GM12878 (cell line): Measurements from ENCODE around the gene NTRK3. TPM values are rescaled to one million over a fixed set of nuclear protein-coding genes. Genes with fewer than 3 reads are reported as not detected.

Source experiments
- ATAC-seq: fragments of 200-7000 bp; cut with Tn5 transposase; 3 replicates; pipeline ENCODE4 v1.9.1; 2020; ENCODE audit warnings: mild to moderate bottlenecking, moderate library complexity
- BruUV-seq: library from RNA; stranded (reverse); fragments of 400-500 nt; replicated peaks from 2 replicates; lab custom pipeline; 2021; lab: Mats Ljungman, UMichigan
- CTCF ChIA-PET: fragments of 300-600 bp; sonication (Branson Sonifier 250); formaldehyde crosslinking; extraction: SDS; loops from one replicate; lab custom pipeline; 2021; ENCODE audit warnings: inconsistent platforms; lab: Yijun Ruan, JAX
- POLR2A ChIA-PET: fragments of 350-600 bp; formaldehyde crosslinking; extraction: SDS; loops from one replicate; lab custom pipeline; 2021; ENCODE audit warnings: inconsistent platforms; lab: Charles Lee
- RAD21 ChIA-PET: fragments of 300-600 bp; sonication (Branson Sonifier 250); formaldehyde crosslinking; loops from one replicate; lab custom pipeline; 2023; ENCODE audit warnings: antibody characterized with exemption; ENCODE audit not compliant: unreplicated experiment; lab: Charles Lee
- SMC1A ChIA-PET: fragments of 300-600 bp; sonication (Branson Sonifier 250); formaldehyde crosslinking; loops from one replicate; lab custom pipeline; 2023; ENCODE audit not compliant: unreplicated experiment, uncharacterized antibody; lab: Charles Lee
- DNase-seq: peaks from one replicate; pipeline ENCODE4 v3.0.0-alpha.2; 2011; ENCODE audit warnings: low read depth, low spot score
- FAIRE-seq: peaks from 3 replicates; lab custom pipeline; 2011; peaks lifted over from hg19 to GRCh38; lab: Jason Lieb, UNC
- H2AFZ ChIP-seq: 2 replicates; pipeline ENCODE4 v1.6.0; 2011; ENCODE audit warnings: low read depth, low read length, control low read depth; ENCODE audit not compliant: control insufficient read depth
- H3K27ac ChIP-seq: 2 replicates; pipeline ENCODE4 v1.5.1; 2011; ENCODE audit warnings: control low read depth; ENCODE audit not compliant: control insufficient read depth, insufficient read depth
- H3K27me3 ChIP-seq, 2 experiments: replicated peaks in 1 of 2; 2 replicates each; pipeline versions ENCODE4 v1.6.0 to v1.6.1; 2011; ENCODE audit warnings: low read length in 1 of 2; ENCODE audit not compliant: control insufficient read depth in 2 of 2, insufficient read depth in 2 of 2
- H3K36me3 ChIP-seq, 2 experiments: 2 replicates each; pipeline ENCODE4 v1.5.1; 2011; ENCODE audit warnings: low read length in 1 of 2; ENCODE audit not compliant: control insufficient read depth in 2 of 2, insufficient read depth in 2 of 2
- H3K4me1 ChIP-seq: 2 replicates; pipeline ENCODE4 v1.6.1; 2011; ENCODE audit warnings: mild to moderate bottlenecking, low read length, moderate library complexity, mixed read lengths; ENCODE audit not compliant: control insufficient read depth, insufficient read depth
- H3K4me2 ChIP-seq: 2 replicates; pipeline ENCODE4 v1.6.0; 2011; ENCODE audit warnings: control low read depth; ENCODE audit not compliant: control insufficient read depth, insufficient read depth
- H3K4me3 ChIP-seq: fragments of 200-600 bp; sonication (generic); 2 replicates; pipeline ENCODE4 v1.5.1; 2016
- H3K79me2 ChIP-seq: 2 replicates; pipeline ENCODE4 v1.6.0; 2011; ENCODE audit warnings: low read length; ENCODE audit not compliant: control insufficient read depth, insufficient read depth
- H3K9ac ChIP-seq: 2 replicates; pipeline ENCODE4 v1.8.0; 2011; ENCODE audit warnings: low read length, control low read depth, mixed read lengths; ENCODE audit not compliant: control insufficient read depth, insufficient read depth
- H3K9me3 ChIP-seq: replicated peaks from 3 replicates; pipeline ENCODE4 v1.5.1; 2011; ENCODE audit warnings: mild to moderate bottlenecking, low read length; ENCODE audit not compliant: control insufficient read depth, insufficient read depth
- H4K20me1 ChIP-seq: 2 replicates; pipeline ENCODE4 v1.6.0; 2011; ENCODE audit not compliant: control insufficient read depth, insufficient read depth
- CHD1 ChIP-seq: IDR thresholded peaks from 2 replicates; pipeline ENCODE4 v1.6.1; 2012; ENCODE audit warnings: low read depth, low read length, improper control_type of control experiment
- GABPA ChIP-seq: IDR thresholded peaks from 2 replicates; pipeline ENCODE4 v1.6.1; 2014; ENCODE audit warnings: antibody characterized with exemption, low read depth, mild to moderate bottlenecking, inconsistent platforms
- HDGF ChIP-seq: fragments of 450-650 bp; IDR thresholded peaks from 2 replicates; pipeline ENCODE4 v1.6.1; 2016; ENCODE audit warnings: antibody characterized with exemption
- IKZF1 ChIP-seq: fragments of 450-650 bp; conservative IDR thresholded peaks from 2 replicates; pipeline ENCODE4 v1.6.1; 2017; ENCODE audit warnings: antibody characterized with exemption, mild to moderate bottlenecking
- KLF5 ChIP-seq: fragments of 450-650 bp; IDR thresholded peaks from 2 replicates; pipeline ENCODE4 v1.6.1; 2014; ENCODE audit warnings: mild to moderate bottlenecking; ENCODE audit not compliant: partially characterized antibody
- NFXL1 ChIP-seq: fragments of 450-650 bp; IDR thresholded peaks from 2 replicates; pipeline ENCODE4 v1.6.1; 2017; ENCODE audit warnings: antibody characterized with exemption, mild to moderate bottlenecking, borderline replicate concordance
- RAD51 ChIP-seq: fragments of 450-650 bp; IDR thresholded peaks from 2 replicates; pipeline ENCODE4 v1.6.1; 2016; ENCODE audit warnings: moderate library complexity, mild to moderate bottlenecking, inconsistent platforms
- SMARCA5 ChIP-seq: fragments of 450-650 bp; IDR thresholded peaks from 2 replicates; pipeline ENCODE4 v1.6.1; 2017; ENCODE audit warnings: mild to moderate bottlenecking
- WGBS: methylation state at CpG from one replicate; pipeline ENCODE4 v1.1.6; 2016; ENCODE audit warnings: low lambda C conversion rate; ENCODE audit not compliant: insufficient replicate concordance, insufficient coverage; ENCODE audit errors: missing lambda C conversion rate; 5-methylcytosine and 5-hydroxymethylcytosine counted together
- in situ Hi-C: fragments of 300-500 bp; cut with MboI; formaldehyde crosslinking; loops from 9 replicates; pipeline ENCODE4 v1.14.3; 2018; ENCODE audit warnings: mixed read lengths
- intact Hi-C: fragments of 100-400 bp; cut with micrococcal nuclease; formaldehyde crosslinking; loops from one replicate; pipeline ENCODE4 v1.14.2; 2022; ENCODE audit not compliant: unreplicated experiment
- polyA plus RNA-seq, 11 experiments: library from polyadenylated mRNA; depleted of rRNA in 4 of 11; unstranded in 6 of 11; stranded (reverse) in 5 of 11; fragments of >200 nt; fragmentation: Nextera tagmentation in 4 of 11; fragmentation: Illumina TruSeq in 1 of 11; extraction: Ambion mirVana in 4 of 11; extraction: Trizol in 1 of 11; gene quantifications; 1 replicate in 1 of 11; 2 replicates in 10 of 11; pipeline versions ENCODE4 v1.2.1 to v1.2.3, GENCODE V29; 2011 to 2016; ENCODE audit warnings: inconsistent platforms in 2 of 11, missing spikeins in 2 of 11, low read depth in 1 of 11
- total RNA-seq, 4 experiments: library from RNA; depleted of rRNA in 3 of 4; stranded (reverse); fragments of >200 nt in 3 of 4; fragmentation: Illumina TruSeq in 1 of 4; extraction: Trizol in 1 of 4; gene quantifications; 2 replicates each; pipeline versions ENCODE4 v1.2.1 to v1.2.3, GENCODE V29; 2013 to 2021
- TF ChIP-seq, protein P1 (sequence below): IDR thresholded peaks from 2 replicates; pipeline ENCODE4 v1.6.1; 2012; ENCODE audit warnings: low read depth, low read length, improper control_type of control experiment
- TF ChIP-seq, protein P2 (sequence below): fragments of 450-650 bp; IDR thresholded peaks from 2 replicates; pipeline ENCODE4 v1.6.1; 2017; ENCODE audit warnings: mild to moderate bottlenecking
- TF ChIP-seq, protein P3 (sequence below): fragments of 150-350 bp; IDR thresholded peaks from 2 replicates; pipeline ENCODE4 v1.6.1; 2016; ENCODE audit warnings: low read depth, low read length

Gene NTRK3
- total and polyA plus RNA-seq, 10 of the 15 experiments (the other 5 are each of a cell fraction or from before 2014, with no cell fraction given) = not detected

DNA sequence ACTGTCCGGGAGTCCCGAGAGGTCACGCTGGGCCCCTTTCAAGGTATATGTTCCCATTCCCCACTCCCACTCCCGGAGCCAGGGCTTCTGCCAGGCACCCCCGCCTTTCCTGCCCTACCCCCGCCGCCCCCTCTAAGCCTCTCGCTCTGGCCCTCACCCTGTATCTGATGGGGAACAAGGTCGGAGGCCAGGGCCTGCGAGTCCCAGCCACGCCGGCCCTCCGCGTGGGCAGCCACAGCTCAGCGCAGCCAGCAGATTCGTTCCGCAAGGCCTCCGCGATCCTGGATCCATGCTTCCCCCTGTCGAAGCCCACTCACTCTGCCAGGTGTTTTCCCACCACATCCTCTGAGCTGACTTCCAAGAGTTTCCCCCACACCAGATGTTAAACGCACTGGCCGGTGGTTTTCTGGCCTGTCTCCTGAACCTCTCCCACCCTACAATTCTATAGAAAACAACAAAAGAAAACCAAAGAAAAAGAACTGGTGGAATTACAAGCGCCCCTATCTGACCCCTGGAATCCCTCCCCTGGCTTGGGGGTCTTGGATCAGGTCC, 303.7 kb downstream of the NTRK3 start:
- in situ Hi-C loops = no loop called here

More for the DNA sequence above, 303.7 kb downstream of the NTRK3 start:
- H3K9me3 ChIP-seq = no peaks in the 10 kb centered on the region
- no peaks in the 10 kb centered on the region for H4K20me1 ChIP-seq
- H3K4me2 ChIP-seq = no peak overlapping the region
- no peaks in the 10 kb centered on the region for H3K4me1 ChIP-seq
- TF ChIP-seq HDGF (no peak), GABPA (no peak), CHD1 (no peak), NFXL1 (no peak), RAD51 (no peak), KLF5 (no peak), IKZF1 (no peak), SMARCA5 (no peak)
- TF ChIP-seq, protein P1, sequence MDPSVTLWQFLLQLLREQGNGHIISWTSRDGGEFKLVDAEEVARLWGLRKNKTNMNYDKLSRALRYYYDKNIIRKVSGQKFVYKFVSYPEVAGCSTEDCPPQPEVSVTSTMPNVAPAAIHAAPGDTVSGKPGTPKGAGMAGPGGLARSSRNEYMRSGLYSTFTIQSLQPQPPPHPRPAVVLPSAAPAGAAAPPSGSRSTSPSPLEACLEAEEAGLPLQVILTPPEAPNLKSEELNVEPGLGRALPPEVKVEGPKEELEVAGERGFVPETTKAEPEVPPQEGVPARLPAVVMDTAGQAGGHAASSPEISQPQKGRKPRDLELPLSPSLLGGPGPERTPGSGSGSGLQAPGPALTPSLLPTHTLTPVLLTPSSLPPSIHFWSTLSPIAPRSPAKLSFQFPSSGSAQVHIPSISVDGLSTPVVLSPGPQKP = no peak
- TF ChIP-seq, protein P2, sequence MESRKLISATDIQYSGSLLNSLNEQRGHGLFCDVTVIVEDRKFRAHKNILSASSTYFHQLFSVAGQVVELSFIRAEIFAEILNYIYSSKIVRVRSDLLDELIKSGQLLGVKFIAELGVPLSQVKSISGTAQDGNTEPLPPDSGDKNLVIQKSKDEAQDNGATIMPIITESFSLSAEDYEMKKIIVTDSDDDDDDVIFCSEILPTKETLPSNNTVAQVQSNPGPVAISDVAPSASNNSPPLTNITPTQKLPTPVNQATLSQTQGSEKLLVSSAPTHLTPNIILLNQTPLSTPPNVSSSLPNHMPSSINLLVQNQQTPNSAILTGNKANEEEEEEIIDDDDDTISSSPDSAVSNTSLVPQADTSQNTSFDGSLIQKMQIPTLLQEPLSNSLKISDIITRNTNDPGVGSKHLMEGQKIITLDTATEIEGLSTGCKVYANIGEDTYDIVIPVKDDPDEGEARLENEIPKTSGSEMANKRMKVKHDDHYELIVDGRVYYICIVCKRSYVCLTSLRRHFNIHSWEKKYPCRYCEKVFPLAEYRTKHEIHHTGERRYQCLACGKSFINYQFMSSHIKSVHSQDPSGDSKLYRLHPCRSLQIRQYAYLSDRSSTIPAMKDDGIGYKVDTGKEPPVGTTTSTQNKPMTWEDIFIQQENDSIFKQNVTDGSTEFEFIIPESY = no peak
- TF ChIP-seq, protein P3, sequence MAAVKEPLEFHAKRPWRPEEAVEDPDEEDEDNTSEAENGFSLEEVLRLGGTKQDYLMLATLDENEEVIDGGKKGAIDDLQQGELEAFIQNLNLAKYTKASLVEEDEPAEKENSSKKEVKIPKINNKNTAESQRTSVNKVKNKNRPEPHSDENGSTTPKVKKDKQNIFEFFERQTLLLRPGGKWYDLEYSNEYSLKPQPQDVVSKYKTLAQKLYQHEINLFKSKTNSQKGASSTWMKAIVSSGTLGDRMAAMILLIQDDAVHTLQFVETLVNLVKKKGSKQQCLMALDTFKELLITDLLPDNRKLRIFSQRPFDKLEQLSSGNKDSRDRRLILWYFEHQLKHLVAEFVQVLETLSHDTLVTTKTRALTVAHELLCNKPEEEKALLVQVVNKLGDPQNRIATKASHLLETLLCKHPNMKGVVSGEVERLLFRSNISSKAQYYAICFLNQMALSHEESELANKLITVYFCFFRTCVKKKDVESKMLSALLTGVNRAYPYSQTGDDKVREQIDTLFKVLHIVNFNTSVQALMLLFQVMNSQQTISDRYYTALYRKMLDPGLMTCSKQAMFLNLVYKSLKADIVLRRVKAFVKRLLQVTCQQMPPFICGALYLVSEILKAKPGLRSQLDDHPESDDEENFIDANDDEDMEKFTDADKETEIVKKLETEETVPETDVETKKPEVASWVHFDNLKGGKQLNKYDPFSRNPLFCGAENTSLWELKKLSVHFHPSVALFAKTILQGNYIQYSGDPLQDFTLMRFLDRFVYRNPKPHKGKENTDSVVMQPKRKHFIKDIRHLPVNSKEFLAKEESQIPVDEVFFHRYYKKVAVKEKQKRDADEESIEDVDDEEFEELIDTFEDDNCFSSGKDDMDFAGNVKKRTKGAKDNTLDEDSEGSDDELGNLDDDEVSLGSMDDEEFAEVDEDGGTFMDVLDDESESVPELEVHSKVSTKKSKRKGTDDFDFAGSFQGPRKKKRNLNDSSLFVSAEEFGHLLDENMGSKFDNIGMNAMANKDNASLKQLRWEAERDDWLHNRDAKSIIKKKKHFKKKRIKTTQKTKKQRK = no peak
- ChIA-PET RAD21 (no interaction called here), SMC1A (no interaction called here), CTCF (no interaction called here), POLR2A (no interaction called here)
- no peaks in the 10 kb centered on the region for H3K27me3 ChIP-seq
- ATAC-seq (no peak), DNase-seq (no peak), FAIRE-seq (no peak)
- no peaks in the 10 kb centered on the region for H3K79me2 ChIP-seq
- no peaks in the 10 kb centered on the region for H3K36me3 ChIP-seq
- intact Hi-C loops = no loop called here
- no peak overlapping the region for H3K9ac ChIP-seq
- no peak overlapping the region for H3K27ac ChIP-seq
- no peak overlapping the region for H2AFZ ChIP-seq
- no TSS peak for BruUV-seq
- WGBS = 64% methylated on average over 15 of the region's 23 CpGs
- no peak overlapping the region for H3K4me3 ChIP-seq
